Measurements from ENCODE around the gene OSER1.

OSER1 gene

GRCh38 chr20:44185574-44185973 is 25.0 kb downstream of the OSER1 start:
- Mint-ChIP-seq H3K4me3 (no peak overlapping the region), H3K27me3 (ENCODE audit: low read depth) (peaks cover 70% of the 10 kb centered on the region), H3K4me1 (ENCODE audit: low read depth) (peaks cover 4% of the 10 kb centered on the region), H3K27ac (no peak overlapping the region), H3K9me3 (no peaks in the 10 kb centered on the region), H3K36me3 (ENCODE audit: low read depth) (no peaks in the 10 kb centered on the region)
- DNase-seq (ENCODE audit: low spot score), result no peak

GRCh38 chr20:44183282-44183681 is 27.3 kb downstream of the OSER1 start:
- DNase-seq (ENCODE audit: low spot score), result no peak
- no peak overlapping the region for H3K27ac Mint-ChIP-seq
- no peak overlapping the region for H3K4me3 Mint-ChIP-seq
- H3K36me3 Mint-ChIP-seq (ENCODE audit: low read depth), result no peaks in the 10 kb centered on the region
- peaks cover 62% of the 10 kb centered on the region for H3K27me3 Mint-ChIP-seq (ENCODE audit: low read depth)
- H3K9me3 Mint-ChIP-seq, result no peaks in the 10 kb centered on the region
- peaks cover 2% of the 10 kb centered on the region for H3K4me1 Mint-ChIP-seq (ENCODE audit: low read depth)

DNA sequence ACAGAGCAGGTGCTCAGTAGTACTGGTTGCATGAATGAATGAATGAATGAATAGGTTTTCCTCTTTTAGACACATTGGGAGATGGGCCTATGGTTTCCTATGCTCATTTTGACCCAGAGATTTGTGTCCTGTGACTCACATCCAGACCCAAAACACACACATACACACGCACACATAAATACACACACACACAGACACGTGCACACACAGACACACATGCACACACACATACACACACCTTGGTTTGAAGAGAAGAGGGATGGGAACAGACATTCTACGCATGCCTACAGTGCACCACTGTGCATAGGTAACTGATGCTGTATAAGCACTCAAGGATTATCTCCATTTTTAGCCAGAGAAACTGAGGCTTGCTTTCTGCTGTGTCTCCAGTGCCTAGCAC is 27.7 kb downstream of the OSER1 start:
- Mint-ChIP-seq H3K4me3 (no peak overlapping the region), H3K4me1 (ENCODE audit: low read depth) (no peaks in the 10 kb centered on the region), H3K27ac (no peak overlapping the region), H3K36me3 (ENCODE audit: low read depth) (no peaks in the 10 kb centered on the region), H3K9me3 (no peaks in the 10 kb centered on the region), H3K27me3 (ENCODE audit: low read depth) (peaks cover 58% of the 10 kb centered on the region)
- DNase-seq (ENCODE audit: low spot score), result no peak

DNA sequence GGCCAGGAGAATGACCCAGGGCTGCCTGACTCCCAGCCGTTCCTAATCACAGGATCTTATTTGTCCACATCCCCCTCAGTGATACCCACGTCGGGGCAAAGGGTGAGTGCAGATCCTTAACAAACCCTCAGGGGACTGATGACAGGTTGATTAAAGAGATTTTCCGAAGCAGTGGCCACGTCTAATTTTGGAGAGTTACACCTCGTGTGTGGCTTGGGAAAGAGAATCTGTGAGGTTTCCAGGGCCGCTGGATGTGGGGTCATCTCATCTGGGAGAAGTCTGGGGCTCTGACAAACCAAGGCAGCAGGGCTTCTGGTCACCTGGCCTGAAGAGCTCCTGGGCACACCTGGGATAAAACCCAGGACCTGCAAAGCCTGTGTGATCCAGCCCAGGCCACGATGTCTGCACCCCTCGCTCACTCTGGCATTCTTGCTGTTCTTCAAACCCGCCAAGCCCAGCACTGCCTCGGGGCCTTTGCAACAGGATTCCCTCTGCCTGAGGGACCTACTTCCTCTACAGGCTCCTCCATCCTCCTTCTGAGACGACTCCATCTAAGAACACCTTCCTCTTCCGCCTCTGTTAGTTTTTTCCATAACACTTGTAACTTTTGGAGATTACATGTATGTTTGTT is 28.3 kb downstream of the OSER1 start:
- Mint-ChIP-seq H3K9me3 (no peaks in the 10 kb centered on the region), H3K27ac (no peak overlapping the region), H3K27me3 (ENCODE audit: low read depth) (peaks cover 52% of the 10 kb centered on the region), H3K4me1 (ENCODE audit: low read depth) (no peaks in the 10 kb centered on the region), H3K4me3 (no peak overlapping the region), H3K36me3 (ENCODE audit: low read depth) (no peaks in the 10 kb centered on the region)
- DNase-seq (ENCODE audit: low spot score), result no peak

DNA sequence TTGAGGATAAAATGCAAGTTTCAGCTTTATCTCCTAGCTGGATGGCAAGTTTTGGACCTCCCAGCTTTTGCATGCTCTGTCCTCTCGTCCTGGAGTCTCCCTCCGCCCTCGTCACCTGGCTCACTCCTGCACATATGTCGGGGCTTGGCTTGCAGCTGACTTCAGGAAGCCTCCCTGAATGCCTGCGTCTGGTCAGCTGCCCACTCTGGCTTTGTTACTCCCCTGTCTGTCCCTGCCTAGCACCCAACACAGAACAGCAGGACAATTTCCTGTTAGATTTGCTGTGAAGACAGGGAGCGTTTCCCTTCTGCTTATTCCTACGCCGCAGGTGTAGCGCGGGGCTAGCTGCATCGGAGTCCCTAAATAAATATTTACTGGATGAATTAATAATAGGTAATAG is 29.0 kb downstream of the OSER1 start:
- no peak for DNase-seq (ENCODE audit: low spot score)
- peaks cover 48% of the 10 kb centered on the region for H3K27me3 Mint-ChIP-seq (ENCODE audit: low read depth)
- H3K36me3 Mint-ChIP-seq (ENCODE audit: low read depth), result no peaks in the 10 kb centered on the region
- no peaks in the 10 kb centered on the region for H3K9me3 Mint-ChIP-seq
- no peak overlapping the region for H3K4me3 Mint-ChIP-seq
- no peak overlapping the region for H3K27ac Mint-ChIP-seq
- no peaks in the 10 kb centered on the region for H3K4me1 Mint-ChIP-seq (ENCODE audit: low read depth)

DNA sequence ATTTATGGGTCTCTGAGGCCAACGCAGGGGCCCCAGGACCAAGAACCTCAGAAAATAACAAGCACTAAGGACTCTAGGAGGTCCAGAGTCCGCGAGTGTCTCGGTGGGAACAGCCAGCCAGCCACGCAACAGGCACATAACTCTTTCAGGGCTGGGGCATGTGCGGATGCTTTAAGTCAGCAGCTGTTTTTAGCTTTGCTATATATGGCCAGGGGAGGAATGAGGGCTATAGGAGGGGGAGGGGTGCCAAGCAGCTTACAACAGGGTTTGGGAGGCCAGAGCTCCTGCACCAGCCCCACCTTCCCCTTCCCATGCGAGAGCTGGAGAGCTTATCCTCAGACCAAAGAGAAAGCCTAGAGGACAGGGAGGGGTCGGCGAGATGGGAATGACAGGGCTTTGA is 29.8 kb downstream of the OSER1 start:
- H3K9me3 Mint-ChIP-seq, result no peaks in the 10 kb centered on the region
- H3K27ac Mint-ChIP-seq, result no peak overlapping the region
- H3K4me1 Mint-ChIP-seq (ENCODE audit: low read depth), result no peaks in the 10 kb centered on the region
- no peak for DNase-seq (ENCODE audit: low spot score)
- no peaks in the 10 kb centered on the region for H3K36me3 Mint-ChIP-seq (ENCODE audit: low read depth)
- H3K4me3 Mint-ChIP-seq, result no peak overlapping the region
- H3K27me3 Mint-ChIP-seq (ENCODE audit: low read depth), result peaks cover 40% of the 10 kb centered on the region

DNA sequence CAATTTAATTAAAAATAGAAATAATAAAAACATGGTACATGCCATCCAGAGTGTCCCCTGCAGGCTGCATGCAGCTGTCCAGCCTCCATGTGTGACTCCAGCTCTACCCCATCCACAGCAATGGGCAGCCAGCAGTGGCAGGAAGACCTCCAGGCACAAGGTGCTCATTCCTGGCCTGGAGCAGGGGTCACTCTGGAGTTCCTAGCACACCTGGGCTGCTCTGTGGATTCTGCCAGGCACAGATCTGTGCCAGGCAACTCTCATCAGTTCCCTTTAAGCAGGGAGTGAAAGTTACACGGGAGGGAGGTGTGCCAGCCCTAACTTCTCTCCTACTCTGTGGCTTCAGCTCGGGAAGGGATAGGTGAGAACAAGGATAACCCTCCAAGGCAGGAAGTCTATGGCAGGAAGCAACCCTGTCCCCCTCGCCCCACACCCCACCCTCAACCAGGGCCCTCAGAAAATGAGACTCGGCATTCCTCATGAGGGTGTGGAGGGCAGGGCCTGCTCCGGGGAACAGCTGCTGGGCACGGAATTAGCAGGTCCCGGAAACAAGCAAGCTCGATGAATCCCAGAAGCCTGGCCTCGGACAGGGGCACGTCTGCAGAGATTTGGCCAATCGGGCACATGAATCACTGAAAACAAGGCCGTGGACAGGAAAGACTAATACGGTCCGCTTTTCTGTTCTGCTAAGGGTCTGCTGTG is 33.6 kb downstream of the OSER1 start:
- Mint-ChIP-seq H3K27me3 (ENCODE audit: low read depth) (peaks cover 30% of the 10 kb centered on the region), H3K4me1 (ENCODE audit: low read depth) (no peaks in the 10 kb centered on the region), H3K9me3 (no peaks in the 10 kb centered on the region), H3K36me3 (ENCODE audit: low read depth) (no peaks in the 10 kb centered on the region), H3K4me3 (no peak overlapping the region), H3K27ac (no peak overlapping the region)
- DNase-seq (ENCODE audit: low spot score), result no peak

GRCh38 chr20:44174996-44175765 is 35.4 kb downstream of the OSER1 start:
- peaks cover 3% of the 10 kb centered on the region for H3K4me1 Mint-ChIP-seq (ENCODE audit: low read depth)
- H3K9me3 Mint-ChIP-seq, result no peaks in the 10 kb centered on the region
- H3K27me3 Mint-ChIP-seq (ENCODE audit: low read depth), result peaks cover 29% of the 10 kb centered on the region
- no peak overlapping the region for H3K4me3 Mint-ChIP-seq
- no peak overlapping the region for H3K27ac Mint-ChIP-seq
- H3K36me3 Mint-ChIP-seq (ENCODE audit: low read depth), result no peaks in the 10 kb centered on the region
- no peak for DNase-seq (ENCODE audit: low spot score)

GRCh38 chr20:44173846-44174245 is 36.7 kb downstream of the OSER1 start:
- Mint-ChIP-seq H3K27me3 (ENCODE audit: low read depth) (peaks cover 33% of the 10 kb centered on the region), H3K4me1 (ENCODE audit: low read depth) (peaks cover 3% of the 10 kb centered on the region), H3K9me3 (no peaks in the 10 kb centered on the region), H3K4me3 (no peak overlapping the region), H3K27ac (no peak overlapping the region), H3K36me3 (ENCODE audit: low read depth) (no peaks in the 10 kb centered on the region)
- no peak for DNase-seq (ENCODE audit: low spot score)

DNA sequence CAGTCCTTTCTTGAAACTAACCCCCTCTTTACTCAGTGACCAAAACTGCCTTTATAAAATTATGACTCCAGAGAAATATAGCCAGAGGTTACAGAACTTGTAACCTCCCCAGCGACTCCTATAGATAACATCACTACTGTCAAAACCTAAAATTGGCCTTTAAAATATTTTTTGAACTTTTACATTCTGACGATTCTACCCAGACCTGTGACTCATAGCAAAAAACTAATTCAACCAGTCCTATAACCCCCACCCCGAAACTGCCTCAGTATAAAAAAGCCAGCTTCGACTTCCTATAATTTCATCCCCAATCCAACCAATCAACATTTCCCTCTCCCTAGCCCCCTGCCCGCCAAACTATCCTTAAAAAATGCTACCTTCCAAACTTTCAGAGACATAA is 37.5 kb downstream of the OSER1 start:
- H3K4me3 Mint-ChIP-seq, result no peak overlapping the region
- peaks cover 3% of the 10 kb centered on the region for H3K4me1 Mint-ChIP-seq (ENCODE audit: low read depth)
- H3K9me3 Mint-ChIP-seq, result no peaks in the 10 kb centered on the region
- no peaks in the 10 kb centered on the region for H3K36me3 Mint-ChIP-seq (ENCODE audit: low read depth)
- H3K27me3 Mint-ChIP-seq (ENCODE audit: low read depth), result peaks cover 28% of the 10 kb centered on the region
- no peak overlapping the region for H3K27ac Mint-ChIP-seq
- no peak for DNase-seq (ENCODE audit: low spot score)

- no peaks in the 10 kb centered on the region for H3K9me3 Mint-ChIP-seq
- H3K27ac Mint-ChIP-seq, result no peak overlapping the region
- no peak for DNase-seq (ENCODE audit: low spot score)
- no peaks in the 10 kb centered on the region for H3K36me3 Mint-ChIP-seq (ENCODE audit: low read depth)
- H3K4me3 Mint-ChIP-seq, result no peak overlapping the region
- H3K27me3 Mint-ChIP-seq (ENCODE audit: low read depth), result peaks cover 28% of the 10 kb centered on the region
- H3K4me1 Mint-ChIP-seq (ENCODE audit: low read depth), result peaks cover 3% of the 10 kb centered on the region
Observed at GRCh38 chr20:44172572-44172950, 38.0 kb downstream of the OSER1 start.

GRCh38 chr20:44171775-44172571 is 38.6 kb downstream of the OSER1 start:
- H3K27me3 Mint-ChIP-seq (ENCODE audit: low read depth), result peaks cover 28% of the 10 kb centered on the region
- DNase-seq (ENCODE audit: low spot score), result no peak
- H3K4me3 Mint-ChIP-seq, result no peak overlapping the region
- H3K9me3 Mint-ChIP-seq, result no peaks in the 10 kb centered on the region
- peaks cover 3% of the 10 kb centered on the region for H3K4me1 Mint-ChIP-seq (ENCODE audit: low read depth)
- H3K27ac Mint-ChIP-seq, result no peak overlapping the region
- no peaks in the 10 kb centered on the region for H3K36me3 Mint-ChIP-seq (ENCODE audit: low read depth)

GRCh38 chr20:44170816-44171410 is 39.7 kb downstream of the OSER1 start:
- H3K9me3 Mint-ChIP-seq, result no peaks in the 10 kb centered on the region
- DNase-seq (ENCODE audit: low spot score), result no peak
- H3K36me3 Mint-ChIP-seq (ENCODE audit: low read depth), result no peaks in the 10 kb centered on the region
- H3K27ac Mint-ChIP-seq, result no peak overlapping the region
- peaks cover 3% of the 10 kb centered on the region for H3K4me1 Mint-ChIP-seq (ENCODE audit: low read depth)
- H3K27me3 Mint-ChIP-seq (ENCODE audit: low read depth), result peaks cover 29% of the 10 kb centered on the region
- H3K4me3 Mint-ChIP-seq, result no peak overlapping the region
